Measurements from ENCODE around the gene HINT3.

HINT3 gene

DNA sequence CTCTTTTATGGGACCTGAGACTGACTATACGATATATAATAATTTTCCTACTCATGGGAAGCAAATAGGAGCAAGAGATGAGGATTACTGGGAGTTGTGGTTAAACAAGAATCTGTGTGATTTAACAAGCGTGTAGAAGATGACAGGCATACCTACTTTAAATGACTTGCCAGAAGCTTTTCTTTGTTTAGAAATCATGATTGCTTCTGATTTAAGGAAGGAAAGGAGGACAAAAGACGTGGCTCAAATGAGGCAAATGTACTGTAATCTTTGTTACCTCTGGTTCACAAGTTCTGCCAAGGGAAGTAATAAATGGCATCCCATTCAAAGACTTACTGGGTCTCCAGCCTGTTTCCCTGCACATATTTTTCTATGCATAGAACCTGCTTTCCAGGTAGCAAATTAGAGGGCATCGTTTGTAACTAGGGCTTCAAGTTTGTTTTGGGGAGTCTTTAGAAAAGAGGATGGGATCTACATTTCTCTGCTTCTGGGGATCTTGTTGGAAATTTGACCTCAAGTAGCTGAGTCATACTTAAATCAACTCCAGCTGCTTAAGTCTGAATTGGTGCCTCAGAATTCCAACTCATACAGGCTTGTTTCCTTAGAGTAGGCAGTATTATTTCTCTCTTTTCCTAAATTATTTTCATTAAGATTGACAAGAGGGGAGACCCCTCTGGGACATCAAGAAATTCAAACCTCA, 26.8 kb downstream of the HINT3 start:
- POLR2A ChIA-PET = no interaction called here
- Histone ChIP-seq H3K27ac (ENCODE audit: insufficient read depth in 1 of 2, low read depth in 1 of 2, low read length in 2 of 2, poor library complexity in 1 of 2, severe bottlenecking in 2 of 2) (no peak overlapping the region), H3K36me3 (ENCODE audit: control insufficient read depth in 4 of 4, insufficient read depth in 4 of 4, low read length in 3 of 4) (peaks cover 0 to 12% (median 2%) of the 10 kb centered on the region in 4 experiments), H3K27me3 (replicated peaks in 2 of 5; ENCODE audit: control insufficient read depth in 4 of 5, insufficient read depth in 5 of 5, low read length in 4 of 5) (no peaks in the 10 kb centered on the region), H3K4me1 (ENCODE audit: control extremely low read depth in 1 of 4, control insufficient read depth in 4 of 4, insufficient read depth in 4 of 4, low read length in 3 of 4) (peaks cover 0 to 22% (median 16%) of the 10 kb centered on the region in 4 experiments), H3K4me3 (ENCODE audit: control insufficient read depth in 1 of 7, extremely low read depth in 1 of 7, insufficient read depth in 4 of 7, low read depth in 2 of 7, low read length in 6 of 7) (no peak overlapping the region), H3K9me3 (ENCODE audit: control extremely low read depth in 1 of 5, control insufficient read depth in 4 of 5, insufficient read depth in 2 of 5, low read depth in 1 of 5, low read length in 4 of 5) (no peaks in the 10 kb centered on the region)
- CTCF ChIA-PET = interaction anchor here (1.3 to 1.5 kb wide), 2 partner anchors 26 to 671 kb away, joined by 3 read pairs; no protein-coding TSS in a partner anchor
- no peak for DNase-seq
- WGBS (ENCODE audit: insufficient coverage) = 92% methylated on average over 1 of the region's 4 CpGs

DNA sequence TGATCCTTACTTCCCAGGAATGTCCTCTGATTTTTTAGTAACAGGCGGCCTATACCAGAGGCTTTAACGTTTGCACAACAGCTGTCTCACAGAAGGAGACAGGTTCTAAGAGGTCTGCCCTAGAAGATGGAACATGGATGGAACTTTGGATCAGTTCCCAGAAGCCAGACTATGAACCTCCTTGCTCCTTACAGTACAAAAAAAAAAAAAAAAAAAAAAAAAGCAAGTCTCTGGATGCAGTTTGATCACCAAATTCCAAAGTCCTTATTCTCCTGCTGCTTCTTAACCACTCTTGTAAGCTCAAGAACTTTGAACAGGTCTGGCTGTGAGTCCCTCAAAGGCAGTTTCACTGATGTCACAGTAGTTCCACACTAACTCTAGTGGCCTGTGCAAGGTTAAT, 27.7 kb downstream of the HINT3 start:
- WGBS (ENCODE audit: insufficient coverage) = 67% methylated on average over 1 of the region's 2 CpGs
- Histone ChIP-seq H3K27me3 (replicated peaks in 2 of 5; ENCODE audit: control insufficient read depth in 4 of 5, insufficient read depth in 5 of 5, low read length in 4 of 5) (no peaks in the 10 kb centered on the region), H3K36me3 (ENCODE audit: control insufficient read depth in 4 of 4, insufficient read depth in 4 of 4, low read length in 3 of 4) (peaks cover 0 to 9% (median 2%) of the 10 kb centered on the region in 4 experiments), H3K9me3 (ENCODE audit: control extremely low read depth in 1 of 5, control insufficient read depth in 4 of 5, insufficient read depth in 2 of 5, low read depth in 1 of 5, low read length in 4 of 5) (no peaks in the 10 kb centered on the region), H3K27ac (ENCODE audit: insufficient read depth in 1 of 2, low read depth in 1 of 2, low read length in 2 of 2, poor library complexity in 1 of 2, severe bottlenecking in 2 of 2) (no peak overlapping the region), H3K4me1 (ENCODE audit: control extremely low read depth in 1 of 4, control insufficient read depth in 4 of 4, insufficient read depth in 4 of 4, low read length in 3 of 4) (peaks cover 0 to 22% (median 16%) of the 10 kb centered on the region in 4 experiments), H3K4me3 (ENCODE audit: control insufficient read depth in 1 of 7, extremely low read depth in 1 of 7, insufficient read depth in 4 of 7, low read depth in 2 of 7, low read length in 6 of 7) (no peak overlapping the region)
- ChIA-PET POLR2A (no interaction called here), CTCF (interaction anchor here (1.2 to 3.9 kb wide), 5 partner anchors 9 to 233 kb away, joined by 3 to 24 read pairs (median 7); no protein-coding TSS in a partner anchor)
- DNase-seq = no peak

DNA sequence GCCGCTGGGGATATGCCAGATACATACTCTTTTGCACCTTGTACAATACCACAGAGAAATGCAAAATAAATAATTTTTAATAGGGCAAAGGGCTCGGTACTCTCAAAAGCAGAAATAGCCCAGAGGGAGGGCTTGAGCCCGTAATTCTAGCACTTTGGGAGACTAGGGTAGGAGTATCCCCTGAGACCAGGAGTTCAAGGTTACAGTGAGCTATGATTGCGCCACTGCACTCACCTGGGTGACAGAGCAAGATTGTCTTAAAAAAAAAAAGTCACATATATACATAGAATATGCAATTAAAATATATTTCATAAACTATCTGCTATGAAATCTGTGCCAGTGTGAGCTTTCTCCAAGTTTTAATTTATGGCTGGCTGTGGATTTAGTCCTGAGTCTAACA, 29.0 kb downstream of the HINT3 start:
- Histone ChIP-seq H3K36me3 (ENCODE audit: control insufficient read depth in 4 of 4, insufficient read depth in 4 of 4, low read length in 3 of 4) (peaks cover 0 to 7% (median 2%) of the 10 kb centered on the region in 4 experiments), H3K27me3 (replicated peaks in 2 of 5; ENCODE audit: control insufficient read depth in 4 of 5, insufficient read depth in 5 of 5, low read length in 4 of 5) (no peaks in the 10 kb centered on the region), H3K4me1 (ENCODE audit: control extremely low read depth in 1 of 4, control insufficient read depth in 4 of 4, insufficient read depth in 4 of 4, low read length in 3 of 4) (peaks cover 0 to 22% (median 16%) of the 10 kb centered on the region in 4 experiments), H3K27ac (ENCODE audit: insufficient read depth in 1 of 2, low read depth in 1 of 2, low read length in 2 of 2, poor library complexity in 1 of 2, severe bottlenecking in 2 of 2) (peak overlapping the region in 1 of 2 experiments; percentile 76), H3K4me3 (ENCODE audit: control insufficient read depth in 1 of 7, extremely low read depth in 1 of 7, insufficient read depth in 4 of 7, low read depth in 2 of 7, low read length in 6 of 7) (peak overlapping the region in 6 of 7 experiments; percentile 82 to 98 (median 90)), H3K9me3 (ENCODE audit: control extremely low read depth in 1 of 5, control insufficient read depth in 4 of 5, insufficient read depth in 2 of 5, low read depth in 1 of 5, low read length in 4 of 5) (no peaks in the 10 kb centered on the region)
- ChIA-PET CTCF (interaction anchor here (0.8 to 3.9 kb wide), 7 partner anchors 10 to 675 kb away, joined by 3 to 24 read pairs (median 7); no protein-coding TSS in a partner anchor), POLR2A (no interaction called here)
- WGBS (ENCODE audit: insufficient coverage) = 29% methylated on average over 2 of the region's 4 CpGs
- DNase-seq = no peak

DNA sequence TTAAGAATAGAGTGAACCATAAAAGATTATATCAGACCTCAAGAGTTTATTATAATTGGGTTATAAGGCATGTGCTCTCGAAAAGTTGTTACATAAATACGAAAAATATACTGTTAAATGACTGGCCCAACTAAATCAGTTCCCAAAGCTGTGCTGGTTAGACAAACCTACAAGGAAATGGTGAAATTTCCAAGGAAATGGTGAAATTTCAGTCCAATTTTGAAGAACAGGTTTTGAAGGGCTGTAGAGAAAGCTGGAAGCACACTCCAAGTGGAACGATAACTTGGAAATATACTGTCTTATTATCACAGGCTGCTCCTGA, 29.4 kb downstream of the HINT3 start:
- Histone ChIP-seq H3K36me3 (ENCODE audit: control insufficient read depth in 4 of 4, insufficient read depth in 4 of 4, low read length in 3 of 4) (peaks cover 0 to 5% (median 2%) of the 10 kb centered on the region in 4 experiments), H3K27ac (ENCODE audit: insufficient read depth in 1 of 2, low read depth in 1 of 2, low read length in 2 of 2, poor library complexity in 1 of 2, severe bottlenecking in 2 of 2) (peak overlapping the region in 1 of 2 experiments; percentile 76), H3K9me3 (ENCODE audit: control extremely low read depth in 1 of 5, control insufficient read depth in 4 of 5, insufficient read depth in 2 of 5, low read depth in 1 of 5, low read length in 4 of 5) (no peaks in the 10 kb centered on the region), H3K4me3 (ENCODE audit: control insufficient read depth in 1 of 7, extremely low read depth in 1 of 7, insufficient read depth in 4 of 7, low read depth in 2 of 7, low read length in 6 of 7) (peak overlapping the region; percentile 82 to 98 (median 94)), H3K4me1 (ENCODE audit: control extremely low read depth in 1 of 4, control insufficient read depth in 4 of 4, insufficient read depth in 4 of 4, low read length in 3 of 4) (peaks cover 0 to 22% (median 16%) of the 10 kb centered on the region in 4 experiments), H3K27me3 (replicated peaks in 2 of 5; ENCODE audit: control insufficient read depth in 4 of 5, insufficient read depth in 5 of 5, low read length in 4 of 5) (no peaks in the 10 kb centered on the region)
- CTCF ChIA-PET = interaction anchor here (0.8 to 3.9 kb wide), 9 partner anchors 10 to 676 kb away, joined by 3 to 24 read pairs (median 4); no protein-coding TSS in a partner anchor
- no peak for DNase-seq
- no CpG with 5 or more reads among the region's 3 CpGs for WGBS (ENCODE audit: insufficient coverage)
- POLR2A ChIA-PET = no interaction called here

DNA sequence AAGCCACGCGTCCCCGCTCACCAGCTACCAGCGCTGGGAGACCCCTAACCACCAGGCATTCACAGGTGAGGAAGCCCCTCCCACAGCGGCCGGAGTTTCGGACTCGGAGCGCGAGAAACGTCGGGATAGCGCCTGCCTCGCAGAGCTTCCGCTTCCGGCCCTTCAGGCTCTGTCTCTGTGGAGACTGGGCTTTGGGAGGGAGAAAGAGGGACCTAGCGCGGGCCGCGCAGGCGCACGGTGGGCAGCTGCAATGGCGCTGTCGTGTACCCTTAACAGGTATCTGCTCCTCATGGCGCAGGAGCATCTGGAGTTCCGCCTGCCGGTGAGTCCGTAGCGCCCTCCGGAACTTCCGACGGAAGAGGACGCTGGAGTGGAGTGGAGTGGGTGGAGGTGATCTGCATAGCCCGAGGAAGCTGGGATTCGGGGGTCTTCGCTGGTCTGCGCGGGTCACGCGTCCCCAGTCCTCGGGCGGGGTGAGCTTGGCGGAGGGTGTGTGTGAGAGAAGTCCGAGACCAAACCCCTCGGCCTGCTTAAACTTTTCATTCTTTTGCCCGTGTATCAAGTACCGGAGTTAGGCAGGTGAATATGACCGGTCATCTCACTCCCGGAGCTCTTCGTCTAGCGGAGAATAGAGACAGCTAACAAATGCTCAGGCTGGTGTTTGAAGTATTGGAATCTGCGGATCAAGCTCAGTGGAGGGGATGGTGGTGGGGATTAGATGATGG, 29.9 kb downstream of the HINT3 start, which contains the start of gene TRMT11:
Gene TRMT11 (plus strand): TSS at position 240 of the 725 bp plus-strand sequence. CDS start 11 bp downstream, at position 251.
- H3K27ac ChIP-seq (ENCODE audit: insufficient read depth in 1 of 2, low read depth in 1 of 2, low read length in 2 of 2, poor library complexity in 1 of 2, severe bottlenecking in 2 of 2) = peak within 1 kb of the TSS; percentile 20 to 76
- H3K9me3 ChIP-seq (ENCODE audit: control extremely low read depth in 1 of 5, control insufficient read depth in 4 of 5, insufficient read depth in 2 of 5, low read depth in 1 of 5, low read length in 4 of 5) = no peaks in the 10 kb centered on the region
- H3K27me3 ChIP-seq (replicated peaks in 2 of 5; ENCODE audit: control insufficient read depth in 4 of 5, insufficient read depth in 5 of 5, low read length in 4 of 5) = no peaks in the 10 kb centered on the region
- peaks cover 0 to 22% (median 16%) of the 10 kb centered on the region in 4 experiments for H3K4me1 ChIP-seq (ENCODE audit: control extremely low read depth in 1 of 4, control insufficient read depth in 4 of 4, insufficient read depth in 4 of 4, low read length in 3 of 4)
- peak within 1 kb of the TSS; percentile 82 to 98 (median 94) for H3K4me3 ChIP-seq (ENCODE audit: control insufficient read depth in 1 of 7, extremely low read depth in 1 of 7, insufficient read depth in 4 of 7, low read depth in 2 of 7, low read length in 6 of 7)
- WGBS (ENCODE audit: insufficient coverage) = under 1% methylated on average over 39 of the region's 52 CpGs
- ChIA-PET CTCF (interaction anchor here (0.8 to 3.9 kb wide), 8 partner anchors 9 to 674 kb away, joined by 3 to 24 read pairs (median 6); no protein-coding TSS in a partner anchor), POLR2A (interaction anchor here (0.5 kb wide), 1 partner anchor 205 kb away, joined by 3 read pairs; no protein-coding TSS in a partner anchor)
- peak; percentile 76 to 81 (median 79) for DNase-seq
- H3K36me3 ChIP-seq (ENCODE audit: control insufficient read depth in 4 of 4, insufficient read depth in 4 of 4, low read length in 3 of 4) = peaks cover 0 to 5% (median 2%) of the 10 kb centered on the region in 4 experiments

DNA sequence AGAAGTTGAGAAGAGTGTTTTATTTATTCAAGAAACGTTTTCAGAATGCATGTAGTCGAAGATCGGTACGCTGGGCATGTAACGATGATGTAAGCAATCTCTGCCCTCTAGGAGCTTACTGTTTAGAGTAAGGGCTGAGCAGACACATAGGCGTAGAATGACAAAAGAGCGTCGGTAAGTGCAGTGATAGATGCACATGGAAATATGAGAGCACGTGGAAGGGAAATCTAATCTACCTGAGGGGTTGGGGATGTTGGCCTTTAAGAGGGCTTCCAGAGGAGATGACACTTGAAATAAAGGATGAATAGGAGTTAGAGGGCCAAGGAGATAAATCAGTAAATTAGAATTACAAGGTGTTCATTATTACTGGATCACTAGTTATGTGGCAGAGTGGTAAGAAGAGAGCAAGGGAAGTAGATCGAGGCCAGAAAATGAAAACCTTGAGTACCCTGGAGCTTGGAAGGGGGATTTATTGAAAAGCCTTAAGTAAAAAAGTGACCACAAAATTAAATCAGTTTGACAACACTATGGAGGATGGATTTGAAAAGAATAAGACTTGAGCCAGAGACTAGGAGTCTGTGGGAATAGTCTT, 30.6 kb downstream of the HINT3 start:
- DNase-seq = peak in 1 of 3 donors; percentile 35
- H3K36me3 ChIP-seq (ENCODE audit: control insufficient read depth in 4 of 4, insufficient read depth in 4 of 4, low read length in 3 of 4) = no peaks in the 10 kb centered on the region
- H3K4me1 ChIP-seq (ENCODE audit: control extremely low read depth in 1 of 4, control insufficient read depth in 4 of 4, insufficient read depth in 4 of 4, low read length in 3 of 4) = peaks cover 0 to 22% (median 16%) of the 10 kb centered on the region in 4 experiments
- H3K9me3 ChIP-seq (ENCODE audit: control extremely low read depth in 1 of 5, control insufficient read depth in 4 of 5, insufficient read depth in 2 of 5, low read depth in 1 of 5, low read length in 4 of 5) = no peaks in the 10 kb centered on the region
- WGBS (ENCODE audit: insufficient coverage) = 36% methylated on average over 9 of the region's 10 CpGs
- H3K4me3 ChIP-seq (ENCODE audit: control insufficient read depth in 1 of 7, extremely low read depth in 1 of 7, insufficient read depth in 4 of 7, low read depth in 2 of 7, low read length in 6 of 7) = peak overlapping the region; percentile 82 to 98 (median 94)
- ChIA-PET POLR2A (interaction anchor here (0.5 kb wide), 1 partner anchor 206 kb away, joined by 3 read pairs; no protein-coding TSS in a partner anchor), CTCF (interaction anchor here (1.4 to 3.9 kb wide), 5 partner anchors 9 to 675 kb away, joined by 4 to 24 read pairs (median 9); no protein-coding TSS in a partner anchor)
- peak overlapping the region; percentile 20 to 76 for H3K27ac ChIP-seq (ENCODE audit: insufficient read depth in 1 of 2, low read depth in 1 of 2, low read length in 2 of 2, poor library complexity in 1 of 2, severe bottlenecking in 2 of 2)
- H3K27me3 ChIP-seq (replicated peaks in 2 of 5; ENCODE audit: control insufficient read depth in 4 of 5, insufficient read depth in 5 of 5, low read length in 4 of 5) = no peaks in the 10 kb centered on the region

Measured in common myeloid progenitor, CD34-positive (primary cell).